ENCODE results near the gene IMMP2L.

DNA sequence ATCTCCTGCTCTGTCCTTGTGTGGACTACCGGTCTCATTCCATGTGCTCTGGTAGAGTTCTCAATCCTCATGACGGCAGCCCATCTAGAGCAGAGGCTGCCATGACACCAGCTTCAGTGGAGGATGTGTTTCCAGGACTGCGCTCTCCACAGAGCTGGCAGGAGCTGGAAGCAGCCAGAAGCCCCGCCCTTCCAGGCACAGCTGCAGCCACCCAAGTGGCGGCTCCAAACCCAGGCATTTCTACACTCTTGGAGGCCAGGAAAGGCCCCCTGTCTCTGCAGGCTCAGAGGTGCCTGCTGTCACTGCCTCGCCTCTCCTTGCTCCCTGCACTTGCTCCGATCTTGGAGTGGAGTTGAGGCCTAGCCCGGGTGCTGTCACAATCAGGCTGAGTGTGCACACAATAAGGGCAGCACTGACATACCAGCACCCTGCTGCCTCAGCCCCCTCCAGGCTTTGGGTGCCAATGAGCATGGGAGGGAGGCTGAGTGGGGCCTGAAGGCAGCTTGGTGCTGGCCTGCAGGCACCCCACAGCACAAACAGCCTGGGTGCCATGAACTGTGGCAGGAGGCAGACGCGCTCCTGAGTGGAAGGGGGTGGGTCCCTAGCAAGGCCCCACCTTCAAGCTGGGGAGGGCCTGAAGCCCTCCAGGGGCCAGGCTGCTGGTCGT, 349.3 kb downstream of the IMMP2L start:
- TF ChIP-seq EZH2 (IDR thresholded peaks at IDR 0.05; ENCODE audit: insufficient read depth, poor library complexity, severe bottlenecking) (no peak), EZH2phosphoT487 (IDR thresholded peaks at IDR 0.05; ENCODE audit: insufficient read depth, low read depth) (no peak)

All from GM23248 (cell line).